Measurements from ENCODE around the gene PIK3CD.

The PIK3CD gene

GRCh38 chr1:9737057-9737456 is 85.5 kb downstream of the PIK3CD start:
- TF ChIP-seq CTCF (IDR thresholded peaks at IDR 0.05; ENCODE audit: low read depth, low read length, poor library complexity, severe bottlenecking): no peak
- no peak for TF ChIP-seq EZH2phosphoT487 (IDR thresholded peaks at IDR 0.05; ENCODE audit: borderline replicate concordance, low read length)
- Histone ChIP-seq H3K27ac (ENCODE audit: low read depth, low read length) (no peak overlapping the region), H3K4me3 (ENCODE audit: low read length) (no peak overlapping the region), H3K9me3 (ENCODE audit: control insufficient read depth, insufficient read depth, low read length) (no peaks in the 10 kb centered on the region), H3F3A (ENCODE audit: control insufficient read depth, insufficient read depth) (no peaks in the 10 kb centered on the region), H3K36me3 (ENCODE audit: control insufficient read depth, low read length) (peaks cover 89% of the 10 kb centered on the region), H3K27me3 (ENCODE audit: control insufficient read depth, low read length) (no peaks in the 10 kb centered on the region), H3K4me1 (ENCODE audit: control insufficient read depth, low read length) (peaks cover 18% of the 10 kb centered on the region), H3K4me2 (ENCODE audit: low read length) (no peak overlapping the region), H3K79me2 (ENCODE audit: control insufficient read depth, low read length) (no peaks in the 10 kb centered on the region; the same call in 1 of the 2 replicates), H3K9me2 (replicated peaks; ENCODE audit: control insufficient read depth, low read length) (no peaks in the 10 kb centered on the region), H4K20me1 (ENCODE audit: control insufficient read depth, insufficient read depth, low read depth, low read length) (no peaks in the 10 kb centered on the region)

- TF ChIP-seq CTCF (IDR thresholded peaks at IDR 0.05; ENCODE audit: low read depth, low read length, poor library complexity, severe bottlenecking) (no peak), EZH2phosphoT487 (IDR thresholded peaks at IDR 0.05; ENCODE audit: borderline replicate concordance, low read length) (no peak)
- Histone ChIP-seq H3K4me1 (ENCODE audit: control insufficient read depth, low read length) (peaks cover 16% of the 10 kb centered on the region), H3K27me3 (ENCODE audit: control insufficient read depth, low read length) (no peaks in the 10 kb centered on the region), H3K4me3 (ENCODE audit: low read length) (no peak overlapping the region), H3K9me3 (ENCODE audit: control insufficient read depth, insufficient read depth, low read length) (no peaks in the 10 kb centered on the region), H3K27ac (ENCODE audit: low read depth, low read length) (no peak overlapping the region), H4K20me1 (ENCODE audit: control insufficient read depth, insufficient read depth, low read depth, low read length) (no peaks in the 10 kb centered on the region), H3K4me2 (ENCODE audit: low read length) (no peak overlapping the region), H3F3A (ENCODE audit: control insufficient read depth, insufficient read depth) (no peaks in the 10 kb centered on the region), H3K9me2 (replicated peaks; ENCODE audit: control insufficient read depth, low read length) (no peaks in the 10 kb centered on the region), H3K79me2 (ENCODE audit: control insufficient read depth, low read length) (no peaks in the 10 kb centered on the region; the same call in 1 of the 2 replicates), H3K36me3 (ENCODE audit: control insufficient read depth, low read length) (peaks cover 88% of the 10 kb centered on the region)
Observed at GRCh38 chr1:9737671-9738070, 86.1 kb downstream of the PIK3CD start.

GRCh38 chr1:9744106-9744799 is 92.7 kb downstream of the PIK3CD start:
- H3K4me3 ChIP-seq (ENCODE audit: low read length): no peak overlapping the region
- peaks cover 81% of the 10 kb centered on the region for H3K36me3 ChIP-seq (ENCODE audit: control insufficient read depth, low read length)
- H3K9me2 ChIP-seq (replicated peaks; ENCODE audit: control insufficient read depth, low read length): no peaks in the 10 kb centered on the region
- no peak overlapping the region for H3K27ac ChIP-seq (ENCODE audit: low read depth, low read length)
- no peaks in the 10 kb centered on the region for H3K4me1 ChIP-seq (ENCODE audit: control insufficient read depth, low read length)
- TF ChIP-seq EZH2phosphoT487 (IDR thresholded peaks at IDR 0.05; ENCODE audit: borderline replicate concordance, low read length): no peak
- TF ChIP-seq CTCF (IDR thresholded peaks at IDR 0.05; ENCODE audit: low read depth, low read length, poor library complexity, severe bottlenecking): no peak
- no peak overlapping the region for H3K4me2 ChIP-seq (ENCODE audit: low read length)
- no peaks in the 10 kb centered on the region for H3K27me3 ChIP-seq (ENCODE audit: control insufficient read depth, low read length)
- no peaks in the 10 kb centered on the region for H4K20me1 ChIP-seq (ENCODE audit: control insufficient read depth, insufficient read depth, low read depth, low read length)
- peaks cover 3% of the 10 kb centered on the region for H3K79me2 ChIP-seq (ENCODE audit: control insufficient read depth, low read length)
- no peaks in the 10 kb centered on the region for H3K9me3 ChIP-seq (ENCODE audit: control insufficient read depth, insufficient read depth, low read length)
- no peaks in the 10 kb centered on the region for H3F3A ChIP-seq (ENCODE audit: control insufficient read depth, insufficient read depth)
